Keratinocyte (primary cell): ENCODE measurements around the gene CPAMD8. TPM values are rescaled to one million over a fixed set of nuclear protein-coding genes. Genes with fewer than 3 reads are reported as not detected.

ENCODE experiments used
- DNase-seq: peaks from one replicate; pipeline ENCODE4 v3.0.0-alpha.2; 2011; ENCODE audit warnings: low read depth, missing footprints, low spot score
- FAIRE-seq: peaks from 2 replicates; lab custom pipeline; 2011; peaks lifted over from hg19 to GRCh38; lab: Jason Lieb, UNC
- H2AFZ ChIP-seq: 2 replicates; pipeline ENCODE4 v1.6.0; 2012; ENCODE audit warnings: low read length, control low read depth, inconsistent platforms; ENCODE audit not compliant: control insufficient read depth
- H3K27ac ChIP-seq: 2 replicates; pipeline ENCODE4 v1.5.1; 2011; ENCODE audit warnings: low read length; ENCODE audit not compliant: control insufficient read depth, insufficient read depth
- H3K27me3 ChIP-seq: 3 replicates; pipeline ENCODE4 v1.6.0; 2011; ENCODE audit warnings: low read length; ENCODE audit not compliant: control insufficient read depth, insufficient read depth; ENCODE audit errors: extremely low read depth
- H3K36me3 ChIP-seq, 2 experiments: 2 replicates in 1 of 2; 3 replicates in 1 of 2; pipeline ENCODE4 v1.5.1; 2011; ENCODE audit warnings: low read length in 2 of 2, mild to moderate bottlenecking in 1 of 2; ENCODE audit not compliant: control insufficient read depth in 2 of 2, insufficient read depth in 2 of 2; ENCODE audit errors: extremely low read depth in 1 of 2
- H3K4me1 ChIP-seq: 3 replicates; pipeline ENCODE4 v1.5.1; 2011; ENCODE audit warnings: low read length; ENCODE audit not compliant: control insufficient read depth, insufficient read depth; ENCODE audit errors: extremely low read depth
- H3K4me2 ChIP-seq: 3 replicates; pipeline ENCODE4 v1.6.0; 2011; ENCODE audit warnings: low read depth, low read length; ENCODE audit not compliant: control insufficient read depth, insufficient read depth; ENCODE audit errors: extremely low read depth
- H3K4me3 ChIP-seq, 3 experiments: fragments of 200-600 bp in 1 of 3; sonication (generic) in 1 of 3; 2 replicates in 2 of 3; 3 replicates in 1 of 3; pipeline ENCODE4 v1.5.1; 2011 to 2016; ENCODE audit warnings: low read length in 3 of 3, mild to moderate bottlenecking in 3 of 3, control low read depth in 2 of 3, inconsistent platforms in 1 of 3, low read depth in 1 of 3, mixed read lengths in 1 of 3, mixed run types in 1 of 3, moderate library complexity in 1 of 3; ENCODE audit not compliant: control insufficient read depth in 2 of 3, insufficient read depth in 2 of 3; ENCODE audit errors: extremely low read depth in 1 of 3
- H3K79me2 ChIP-seq: 2 replicates; pipeline ENCODE4 v1.6.0; 2012; ENCODE audit warnings: low read length; ENCODE audit not compliant: control insufficient read depth, insufficient read depth
- H3K9ac ChIP-seq: 3 replicates; pipeline ENCODE4 v1.6.0; 2011; ENCODE audit warnings: low read length; ENCODE audit not compliant: control insufficient read depth, insufficient read depth; ENCODE audit errors: extremely low read depth
- H3K9me1 ChIP-seq: 3 replicates; pipeline ENCODE4 v1.6.0; 2011; ENCODE audit warnings: low read length; ENCODE audit not compliant: control insufficient read depth, insufficient read depth; ENCODE audit errors: extremely low read depth
- H3K9me3 ChIP-seq: 2 replicates; pipeline ENCODE4 v1.5.1; 2012; ENCODE audit warnings: low read depth, low read length; ENCODE audit not compliant: control insufficient read depth
- H4K20me1 ChIP-seq: 3 replicates; pipeline ENCODE4 v1.6.0; 2011; ENCODE audit warnings: low read length; ENCODE audit not compliant: control insufficient read depth, insufficient read depth; ENCODE audit errors: extremely low read depth
- CTCF ChIP-seq, 3 experiments: IDR thresholded peaks in 1 of 3; conservative IDR thresholded peaks in 1 of 3; optimal IDR thresholded peaks in 1 of 3; 2 replicates in 2 of 3; 3 replicates in 1 of 3; pipeline versions ENCODE3 to v1.5.1; 2011; ENCODE audit warnings: low read length in 3 of 3, mild to moderate bottlenecking in 3 of 3, moderate library complexity in 2 of 3, control low read depth in 1 of 3, inconsistent platforms in 1 of 3; ENCODE audit not compliant: insufficient read depth in 2 of 3; ENCODE audit errors: extremely low read depth in 1 of 3
- EZH2 ChIP-seq: IDR thresholded peaks from one replicate; pipeline ENCODE4 v1.6.1; 2012; ENCODE audit warnings: inconsistent platforms, mild to moderate bottlenecking, low read length, moderate library complexity
- dilution Hi-C: fragments of 300-500 bp; cut with MboI; formaldehyde crosslinking; loops from one replicate; pipeline ENCODE4 v1.7.0; 2020; ENCODE audit warnings: low sequenced_read_pairs; ENCODE audit not compliant: extremely low pct_ligation_motif_present
- polyA plus RNA-seq, 5 experiments: library from polyadenylated mRNA; depleted of rRNA in 3 of 5; stranded (reverse) in 3 of 5; stranded (forward) in 1 of 5; unstranded in 1 of 5; fragments of >200 nt; gene quantifications; 1 replicate in 1 of 5; 2 replicates in 3 of 5; 3 replicates in 1 of 5; pipeline versions ENCODE4 v1.2.1 to v1.2.3, GENCODE V29; 2011 to 2012; ENCODE audit warnings: missing spikeins in 2 of 5, low read depth in 1 of 5, low replicate concordance in 1 of 5

CPAMD8 gene
- polyA plus RNA-seq, 1 donor (not counting 4 experiments of a cell fraction or from before 2014, with no cell fraction given) = 0.38 TPM

DNA sequence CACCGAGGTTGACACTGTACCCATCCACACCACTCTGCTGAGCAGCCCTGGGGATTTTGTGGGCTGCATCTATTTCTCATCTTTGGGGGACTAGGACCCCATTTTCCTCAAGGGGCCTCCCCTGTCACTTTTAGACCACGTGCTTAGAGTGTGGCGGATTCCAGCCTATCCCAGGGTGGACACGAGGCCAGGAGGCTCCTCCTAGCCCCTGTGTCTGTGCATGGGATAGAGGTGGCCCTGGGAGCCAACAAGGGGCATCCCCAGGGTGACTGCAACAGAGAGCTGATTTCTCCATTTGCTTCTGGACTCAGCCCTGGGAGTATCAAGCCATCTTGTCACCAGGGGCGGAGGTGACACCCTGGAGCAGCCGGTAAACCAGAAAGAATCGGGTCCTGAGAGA, 24.2 kb downstream of the CPAMD8 start:
- Histone ChIP-seq H3K4me2 (no peak overlapping the region), H4K20me1 (no peaks in the 10 kb centered on the region), H2AFZ (no peak overlapping the region), H3K27me3 (peaks cover 4% of the 10 kb centered on the region), H3K9me3 (no peaks in the 10 kb centered on the region), H3K4me3 (no peak overlapping the region), H3K9me1 (no peaks in the 10 kb centered on the region), H3K4me1 (no peaks in the 10 kb centered on the region), H3K36me3 (no peaks in the 10 kb centered on the region), H3K79me2 (no peaks in the 10 kb centered on the region), H3K27ac (no peak overlapping the region), H3K9ac (no peak overlapping the region)
- TF ChIP-seq CTCF (optimal IDR thresholded peaks at IDR 0.05 in 1 of 3, IDR thresholded peaks at IDR 0.05 in 1 of 3, conservative IDR thresholded peaks at IDR 0.05 in 1 of 3; ENCODE audit: extremely low read depth in 1 of 3, insufficient read depth in 2 of 3, low read length in 3 of 3) = no peak
- no peak for TF ChIP-seq EZH2
- dilution Hi-C loops = no loop called here
- DNase-seq = no peak
- no peak for FAIRE-seq

- H3K9ac ChIP-seq = no peak overlapping the region
- H3K36me3 ChIP-seq = no peaks in the 10 kb centered on the region
- no peak overlapping the region for H3K4me3 ChIP-seq
- H2AFZ ChIP-seq = no peak overlapping the region
- H4K20me1 ChIP-seq = no peaks in the 10 kb centered on the region
- no peaks in the 10 kb centered on the region for H3K4me1 ChIP-seq
- no peak overlapping the region for H3K4me2 ChIP-seq
- peaks cover 2% of the 10 kb centered on the region for H3K9me3 ChIP-seq
- dilution Hi-C loops = no loop called here
- H3K27ac ChIP-seq = no peak overlapping the region
- H3K79me2 ChIP-seq = no peaks in the 10 kb centered on the region
- H3K27me3 ChIP-seq = peaks cover 4% of the 10 kb centered on the region
- TF ChIP-seq CTCF (optimal IDR thresholded peaks at IDR 0.05 in 1 of 3, IDR thresholded peaks at IDR 0.05 in 1 of 3, conservative IDR thresholded peaks at IDR 0.05 in 1 of 3; ENCODE audit: extremely low read depth in 1 of 3, insufficient read depth in 2 of 3, low read length in 3 of 3) = no peak
- TF ChIP-seq EZH2 = no peak
- no peaks in the 10 kb centered on the region for H3K9me1 ChIP-seq
- DNase-seq = no peak
- no peak for FAIRE-seq
These were observed 24.9 kb downstream of the CPAMD8 start for GRCh38 chr19:17001603-17002183.
